GM19351 (cell line): Measurements from ENCODE around the gene GALNT15.

Experiments
- ATAC-seq: cut with Tn5 transposase; IDR thresholded peaks from one replicate; pipeline ENCODE4 v1.9.1; 2021; ENCODE audit warnings: mild to moderate bottlenecking, moderate library complexity; ENCODE audit not compliant: unreplicated experiment

GALNT15 gene

GRCh38 chr3:16174389-16174788 lies at the start of gene GALNT15:
GALNT15 (plus strand) TSS chr3:16174680; CDS start chr3:16175152, 472 bp downstream.
- no peak for ATAC-seq

GRCh38 chr3:16126634-16127033 lies 47.8 kb upstream of the GALNT15 start:
- ATAC-seq: no peak

DNA sequence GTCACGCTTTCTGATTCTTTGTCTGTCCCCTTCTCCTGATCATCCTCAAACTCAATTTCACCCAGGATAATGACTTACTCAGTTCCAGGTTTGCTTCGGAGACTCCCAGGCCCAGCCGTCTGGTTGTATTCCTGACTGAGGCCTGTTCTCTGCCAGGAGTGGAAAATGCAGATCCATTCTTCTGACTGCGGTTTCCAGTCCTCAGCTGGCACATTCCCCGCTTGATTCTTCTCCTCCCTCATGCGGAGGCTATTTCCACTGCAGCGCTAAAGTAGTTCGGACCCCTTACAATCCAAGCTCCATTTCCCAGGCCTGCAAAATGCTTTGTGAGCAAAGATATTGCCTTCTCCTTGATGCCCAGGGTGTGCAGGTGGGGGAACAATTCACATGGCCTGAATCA lies 47.2 kb upstream of the GALNT15 start:
- ATAC-seq: no peak

DNA sequence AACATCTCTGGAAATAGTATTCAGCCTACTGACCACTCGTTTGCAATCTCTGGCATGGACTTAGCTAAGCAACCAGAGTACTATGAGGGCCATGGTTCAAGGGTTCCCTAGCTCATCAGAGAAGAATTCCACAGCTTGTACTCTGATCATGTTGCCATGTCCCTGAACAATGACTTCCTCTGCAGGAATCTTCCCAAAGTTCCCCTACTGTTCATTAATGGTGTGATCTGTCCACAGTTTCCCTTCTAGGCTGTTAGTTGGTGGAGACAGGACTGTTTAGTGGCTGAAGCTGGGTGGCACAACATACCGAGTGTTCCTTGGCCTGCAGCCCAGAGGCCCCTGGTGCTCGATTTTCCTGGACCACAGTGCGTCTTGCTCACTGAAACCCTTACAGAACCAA lies 44.4 kb upstream of the GALNT15 start:
- ATAC-seq: no peak

DNA sequence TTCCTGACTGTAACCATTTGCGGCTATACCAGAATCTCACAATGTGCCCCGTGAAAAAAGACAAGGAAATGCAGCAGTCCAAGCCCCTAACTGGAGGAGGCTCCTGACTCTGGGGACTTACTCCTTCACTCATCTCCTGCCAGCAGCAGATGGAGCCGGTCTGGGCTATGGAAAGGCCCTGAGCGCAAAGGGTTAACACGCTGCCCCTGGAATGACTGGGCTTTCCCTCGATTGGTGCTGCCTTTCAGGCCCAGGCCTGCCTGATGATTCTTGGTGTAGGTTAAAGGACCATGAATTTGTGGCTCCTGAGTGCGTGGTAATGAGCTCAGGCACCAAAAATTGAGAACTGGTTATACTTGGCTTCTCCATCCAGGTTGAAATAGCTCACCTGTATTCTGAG lies 42.3 kb upstream of the GALNT15 start:
- ATAC-seq: no peak

GRCh38 chr3:16132928-16133327 lies 41.6 kb upstream of the GALNT15 start:
- ATAC-seq: no peak

DNA sequence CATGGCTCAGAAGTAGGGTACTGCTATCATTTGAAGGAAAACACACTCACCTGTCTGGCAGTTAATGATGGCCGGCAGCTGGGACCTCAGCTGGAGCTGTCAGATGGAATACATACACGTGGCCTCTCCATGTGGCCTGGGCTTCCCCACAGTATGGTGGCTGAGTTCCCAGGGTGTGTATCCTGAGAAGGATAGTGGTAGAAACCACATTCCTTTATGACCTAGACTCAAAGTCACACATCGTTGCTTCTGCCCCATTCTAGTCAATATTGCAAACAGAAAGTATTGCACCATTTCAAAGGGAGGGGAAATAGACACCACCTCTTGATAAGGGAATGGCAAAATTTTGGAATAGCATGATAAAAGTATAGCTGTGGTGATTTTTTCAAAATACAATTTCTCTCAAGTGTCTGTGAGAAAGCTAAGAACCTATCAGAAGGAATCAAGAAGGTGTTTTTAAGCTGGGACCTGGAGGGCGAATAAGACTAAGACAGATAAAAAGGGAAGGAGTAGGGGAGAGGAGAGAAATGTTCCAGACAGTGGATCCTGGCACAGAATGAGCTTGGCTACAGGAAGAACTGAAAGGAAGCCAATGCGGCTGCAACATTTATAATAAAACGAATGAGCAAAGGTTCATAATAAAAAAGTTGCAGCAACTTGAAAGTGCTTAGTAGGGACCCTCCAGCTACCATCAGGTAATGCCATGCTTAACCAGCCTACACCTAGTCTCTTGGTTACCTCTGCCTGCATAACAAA lies 40.1 kb upstream of the GALNT15 start:
- ATAC-seq: no peak

DNA sequence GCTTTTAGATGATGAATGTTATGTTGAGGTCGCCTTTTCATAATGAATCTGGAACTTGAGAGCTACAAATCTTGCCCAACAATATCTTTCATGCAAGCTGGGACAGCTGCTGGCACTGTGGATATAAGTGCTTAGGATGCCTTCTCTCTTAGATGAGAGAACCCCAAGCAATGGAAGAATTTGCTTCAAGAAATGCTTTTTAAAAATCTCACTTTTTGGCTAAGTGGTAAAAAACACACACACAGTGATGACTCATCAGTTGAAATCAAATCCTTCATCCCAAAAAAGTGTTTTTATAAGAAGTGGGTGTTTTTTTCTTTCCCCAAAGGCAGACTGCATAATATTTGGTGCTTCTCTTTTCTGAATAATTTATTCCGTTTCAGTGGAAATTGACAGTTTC lies 38.4 kb upstream of the GALNT15 start:
- no peak for ATAC-seq

GRCh38 chr3:16137044-16137443 lies 37.4 kb upstream of the GALNT15 start:
- no peak for ATAC-seq

GRCh38 chr3:16137977-16138376 lies 36.5 kb upstream of the GALNT15 start:
- no peak for ATAC-seq

- no peak for ATAC-seq
These were observed 34.2 kb upstream of the GALNT15 start for GRCh38 chr3:16140116-16140893.

GRCh38 chr3:16140894-16141285 lies 33.6 kb upstream of the GALNT15 start:
- no peak for ATAC-seq

GRCh38 chr3:16142350-16143025 lies 32.0 kb upstream of the GALNT15 start:
- no peak for ATAC-seq

DNA sequence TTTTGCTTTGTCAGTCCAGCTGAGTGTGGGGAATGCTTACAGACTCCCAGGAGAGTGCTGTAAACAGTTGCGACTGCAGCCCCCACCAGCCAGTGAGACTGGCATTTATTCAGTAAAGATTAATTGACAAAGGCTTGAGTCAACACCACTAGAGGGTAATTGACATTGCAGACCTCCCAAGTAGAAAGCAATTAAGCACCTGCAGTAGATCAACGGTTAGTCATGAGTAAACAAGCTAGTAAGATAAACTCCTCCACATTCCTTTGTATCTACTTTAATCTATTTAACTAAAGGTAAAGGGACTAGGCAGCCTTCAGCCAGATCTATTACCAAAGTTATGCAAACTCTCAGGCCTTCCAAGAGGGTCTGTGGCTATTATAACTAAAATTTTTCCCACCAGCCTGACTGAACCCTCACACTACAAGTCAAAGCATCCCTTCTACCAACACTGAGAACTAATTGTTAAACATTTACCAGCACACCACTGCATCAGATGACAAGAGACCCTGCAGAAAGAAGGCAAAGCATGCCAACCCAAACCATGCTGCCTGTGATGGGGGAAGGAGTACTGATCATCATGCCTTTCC lies 30.5 kb upstream of the GALNT15 start:
- no peak for ATAC-seq

DNA sequence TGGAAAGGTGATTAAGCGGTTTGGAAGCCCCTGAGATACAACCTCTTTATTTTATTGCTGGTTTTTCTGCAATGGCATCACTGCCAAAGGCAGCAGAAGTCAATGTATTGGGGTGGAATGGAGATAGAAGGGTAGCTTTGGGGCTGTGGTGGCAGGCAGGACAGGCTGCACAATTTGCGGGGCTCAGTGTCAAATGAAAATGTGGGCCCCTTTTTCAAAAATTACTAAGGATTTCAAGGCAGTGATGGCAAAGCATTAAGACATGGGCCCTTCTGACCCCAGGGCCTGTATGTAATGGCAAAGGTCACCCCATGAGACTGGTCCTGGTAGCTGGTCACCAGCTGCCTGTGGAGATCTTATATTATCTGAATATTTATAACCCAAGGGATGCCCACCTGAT lies 29.3 kb upstream of the GALNT15 start:
- ATAC-seq: no peak

DNA sequence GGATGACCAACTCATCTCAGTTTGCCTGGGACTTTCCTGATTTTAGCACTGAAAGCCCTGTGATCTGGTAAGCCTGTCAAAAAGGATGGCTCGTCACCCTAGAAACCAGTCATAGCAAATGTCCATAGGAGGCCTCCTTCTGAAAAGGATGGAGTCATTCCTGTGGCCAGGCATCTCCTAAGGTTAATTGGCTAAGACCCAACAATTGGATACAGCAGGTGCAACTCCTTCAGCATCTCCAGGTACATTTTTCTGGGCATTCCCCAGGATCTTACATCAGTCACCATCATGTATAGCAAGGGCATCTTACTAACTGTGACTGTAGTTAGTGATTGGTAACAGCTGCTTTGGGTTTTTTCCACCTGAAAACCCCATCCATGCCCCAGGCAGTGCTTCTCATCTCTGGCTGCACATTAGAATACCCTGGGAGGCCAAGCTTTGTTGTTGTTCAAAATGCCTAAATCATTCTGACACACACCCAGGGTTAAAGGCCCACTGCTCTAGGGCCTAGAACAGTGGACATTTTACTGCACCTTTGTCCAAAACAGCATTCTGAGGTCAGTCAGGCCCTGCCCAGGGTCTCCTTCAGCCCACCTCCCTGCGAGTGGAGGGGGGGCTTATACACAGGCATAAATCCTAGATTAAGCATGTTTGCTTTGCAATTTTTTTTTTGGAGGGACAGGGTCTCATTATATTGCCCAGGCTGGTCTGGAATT lies 28.3 kb upstream of the GALNT15 start:
- no peak for ATAC-seq

DNA sequence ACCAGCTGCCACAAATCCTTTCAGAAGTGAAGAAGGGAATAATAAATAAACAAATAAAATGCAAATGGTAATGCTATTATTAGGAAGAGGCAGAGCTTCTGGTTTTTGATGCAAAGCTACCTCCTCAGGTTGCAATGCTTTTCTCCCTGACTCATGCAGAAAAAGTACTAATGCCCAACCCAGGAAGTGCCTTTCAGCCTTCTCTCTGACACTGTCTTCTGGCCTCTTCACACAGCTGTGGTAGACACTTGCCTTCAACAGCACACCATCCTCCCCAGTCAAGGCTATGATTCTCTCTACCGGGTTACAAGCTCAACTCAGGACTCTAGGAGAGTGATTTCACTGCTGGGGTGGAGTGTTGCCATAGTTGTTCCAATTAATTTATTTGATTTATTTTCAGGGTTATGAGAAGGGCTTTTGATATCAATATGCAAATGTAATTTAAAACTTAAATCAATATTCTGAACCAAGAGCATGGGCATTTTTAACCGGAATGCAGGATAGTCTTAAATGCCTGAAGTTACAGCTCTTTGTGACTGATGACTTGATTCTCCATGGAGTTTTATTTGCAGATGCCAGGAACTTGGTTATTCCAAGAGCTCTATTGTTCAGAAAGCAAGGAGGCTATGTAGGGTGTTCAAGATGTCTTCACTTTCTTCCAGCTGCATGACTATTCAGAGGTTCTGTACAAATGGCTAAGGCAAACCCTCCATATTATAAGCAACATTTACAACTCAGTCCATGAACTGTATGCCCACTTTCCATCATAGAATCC lies 27.1 kb upstream of the GALNT15 start:
- ATAC-seq: peak; percentile 61

DNA sequence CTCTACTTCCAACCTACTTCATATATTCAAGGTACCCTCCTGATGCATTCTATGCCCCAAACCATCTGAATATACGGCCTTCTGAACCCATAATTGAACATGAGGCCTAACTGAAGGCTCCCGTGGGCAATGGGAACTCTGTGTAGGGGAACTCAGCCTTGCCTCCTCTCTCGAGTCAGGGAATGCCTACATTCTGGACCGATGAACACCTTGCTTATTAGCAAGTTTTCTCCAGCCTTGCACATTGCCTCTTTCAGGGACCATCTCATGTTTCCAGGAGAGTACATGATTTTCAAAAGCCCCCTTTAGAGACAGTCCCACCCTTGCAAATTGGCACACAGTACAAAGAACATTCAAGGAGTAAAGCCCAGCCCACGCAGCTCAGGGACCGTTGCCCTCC lies 26.3 kb upstream of the GALNT15 start:
- ATAC-seq: no peak

DNA sequence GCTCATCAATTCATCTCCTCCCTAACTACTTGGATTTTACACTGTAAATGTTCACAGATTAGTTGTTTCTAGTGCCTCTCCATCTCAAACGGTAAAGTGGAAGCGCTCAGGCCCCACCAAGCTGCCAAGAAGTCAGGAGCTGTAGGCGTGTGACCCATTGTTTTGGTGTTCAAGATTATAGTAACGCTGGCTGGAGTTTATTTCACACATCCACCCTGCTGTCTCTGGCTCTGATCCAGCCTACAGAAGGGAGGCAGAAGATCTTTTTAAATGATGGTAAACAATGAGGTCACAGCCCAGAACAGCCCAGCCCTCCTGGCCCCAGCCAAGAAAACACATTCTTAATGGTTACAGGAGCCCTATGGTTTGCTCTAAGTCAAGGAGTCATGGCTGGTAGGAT lies 25.7 kb upstream of the GALNT15 start:
- ATAC-seq: no peak

DNA sequence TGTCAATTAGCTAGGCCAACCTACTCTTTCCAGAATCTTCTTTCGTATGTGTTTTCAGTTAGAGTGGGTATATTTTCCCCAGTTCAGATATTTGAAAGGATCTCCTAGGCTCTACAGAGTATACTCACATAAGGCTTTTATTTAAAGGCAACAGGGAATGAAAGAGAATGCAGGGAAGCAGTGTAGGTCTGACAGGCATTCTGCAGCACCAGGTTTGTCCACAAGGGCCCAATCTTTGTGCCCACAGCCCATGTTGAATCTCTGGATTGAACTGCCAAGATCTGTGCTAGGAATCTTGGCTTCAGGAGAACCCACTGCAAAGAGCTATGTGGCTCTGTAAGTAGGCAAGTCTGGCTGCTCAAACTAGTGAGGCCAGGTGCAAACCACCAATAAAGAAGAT lies 24.2 kb upstream of the GALNT15 start:
- ATAC-seq: no peak
